Fibroblast of lung (primary cell): Measurements from ENCODE around the gene HDAC10. TPM values are rescaled to one million over a fixed set of nuclear protein-coding genes. Genes with fewer than 3 reads are reported as not detected.

ENCODE experiments used
- DNase-seq, 2 donors: peaks; one replicate each; pipeline versions ENCODE4 v3.0.0 to v3.0.0-alpha.2; 2010; ENCODE audit warnings: low read depth in 2 of 2
- H2AFZ ChIP-seq: 2 replicates; pipeline ENCODE4 v1.5.1; 2012; ENCODE audit warnings: low read length, control low read depth, inconsistent platforms
- H3K27ac ChIP-seq: 2 replicates; pipeline ENCODE4 v1.5.1; 2011; ENCODE audit warnings: low read length, control low read depth; ENCODE audit not compliant: insufficient read depth
- H3K27me3 ChIP-seq: 2 replicates; pipeline ENCODE4 v1.5.1; 2011; ENCODE audit warnings: mild to moderate bottlenecking, low read length; ENCODE audit not compliant: control insufficient read depth, insufficient read depth
- H3K36me3 ChIP-seq: 2 replicates; pipeline ENCODE4 v1.5.1; 2011; ENCODE audit warnings: low read length; ENCODE audit not compliant: control insufficient read depth, insufficient read depth
- H3K4me1 ChIP-seq: 2 replicates; pipeline ENCODE4 v1.5.1; 2011; ENCODE audit warnings: low read length; ENCODE audit not compliant: control insufficient read depth, insufficient read depth; ENCODE audit errors: extremely low read depth
- H3K4me2 ChIP-seq: 2 replicates; pipeline ENCODE4 v1.5.1; 2011; ENCODE audit warnings: low read length, control low read depth; ENCODE audit not compliant: insufficient read depth; ENCODE audit errors: extremely low read depth
- H3K4me3 ChIP-seq, 4 experiments: fragments of 200-600 bp in 1 of 4; sonication (generic) in 1 of 4; replicated peaks in 1 of 4; 2 replicates each; pipeline ENCODE4 v1.5.1; 2011 to 2016; ENCODE audit warnings: low read length in 4 of 4, low read depth in 3 of 4, mild to moderate bottlenecking in 3 of 4, control low read depth in 2 of 4, inconsistent platforms in 1 of 4, mixed read lengths in 1 of 4; ENCODE audit not compliant: insufficient read depth in 1 of 4; ENCODE audit errors: control extremely low read depth in 1 of 4
- H3K79me2 ChIP-seq: 2 replicates; pipeline ENCODE4 v1.5.1; 2012; ENCODE audit warnings: mild to moderate bottlenecking, low read length, inconsistent platforms; ENCODE audit not compliant: control insufficient read depth, insufficient read depth
- H3K9ac ChIP-seq: 2 replicates; pipeline ENCODE4 v1.5.1; 2011; ENCODE audit warnings: mild to moderate bottlenecking, low read length, control low read depth; ENCODE audit not compliant: insufficient read depth
- H3K9me3 ChIP-seq: 2 replicates; pipeline ENCODE4 v1.5.1; 2012; ENCODE audit warnings: low read depth, low read length; ENCODE audit not compliant: control insufficient read depth, insufficient read depth
- H4K20me1 ChIP-seq: 2 replicates; pipeline ENCODE4 v1.5.1; 2011; ENCODE audit warnings: low read length; ENCODE audit not compliant: control insufficient read depth, insufficient read depth; ENCODE audit errors: extremely low read depth
- CTCF ChIP-seq, 2 donors: IDR thresholded peaks in 1 of 2; conservative IDR thresholded peaks in 1 of 2; 1 replicate in 1 of 2; 2 replicates in 1 of 2; pipeline ENCODE4 v1.5.1; 2011 to 2012; ENCODE audit warnings: low read length in 2 of 2, control low read depth in 1 of 2, inconsistent platforms in 1 of 2, low read depth in 1 of 2, mild to moderate bottlenecking in 1 of 2
- EZH2 ChIP-seq: IDR thresholded peaks from 2 replicates; pipeline ENCODE4 v1.5.1; 2012; ENCODE audit warnings: low read length, control low read depth, mild to moderate bottlenecking; ENCODE audit errors: missing control alignments
- polyA plus RNA-seq, 2 donors: library from polyadenylated mRNA; depleted of rRNA in 1 of 2; stranded (reverse) in 1 of 2; unstranded in 1 of 2; fragments of >200 nt; gene quantifications; 2 replicates each; pipeline ENCODE4 v1.2.1, GENCODE V29; 2011 to 2012; ENCODE audit warnings: missing spikeins in 1 of 2
- total RNA-seq: library from RNA; depleted of rRNA; stranded (reverse); fragments of >200 nt; gene quantifications from 2 replicates; pipeline ENCODE4 v1.2.1, GENCODE V29; 2014

HDAC10 gene
- total and polyA plus RNA-seq, 2 donors (not counting 1 experiment from before 2014, with no cell fraction given) = 5.1 to 27.6 TPM

- Histone ChIP-seq H2AFZ (no peak overlapping the region), H3K4me2 (no peak overlapping the region), H3K27ac (no peak overlapping the region), H3K79me2 (peaks cover 20% of the 10 kb centered on the region), H3K27me3 (no peaks in the 10 kb centered on the region), H3K9ac (no peak overlapping the region), H3K4me3 (no peak overlapping the region), H3K4me1 (peaks cover 2% of the 10 kb centered on the region), H3K9me3 (no peaks in the 10 kb centered on the region), H4K20me1 (no peaks in the 10 kb centered on the region), H3K36me3 (peaks cover 13% of the 10 kb centered on the region)
- TF ChIP-seq EZH2 (no peak), CTCF (conservative IDR thresholded peaks at IDR 0.05 in 1 of 2, IDR thresholded peaks at IDR 0.05 in 1 of 2; ENCODE audit: low read depth in 1 of 2, low read length in 2 of 2) (no peak)
- DNase-seq = no peak
Observed at GRCh38 chr22:50204571-50204970, 46.5 kb downstream of the HDAC10 start.

GRCh38 chr22:50203288-50203687, 47.8 kb downstream of the HDAC10 start:
- Histone ChIP-seq H3K79me2 (peaks cover 20% of the 10 kb centered on the region), H3K27ac (no peak overlapping the region), H2AFZ (no peak overlapping the region), H3K36me3 (peaks cover 16% of the 10 kb centered on the region), H3K9me3 (no peaks in the 10 kb centered on the region), H4K20me1 (no peaks in the 10 kb centered on the region), H3K4me1 (peaks cover 2% of the 10 kb centered on the region), H3K4me3 (no peak overlapping the region), H3K27me3 (no peaks in the 10 kb centered on the region), H3K4me2 (no peak overlapping the region), H3K9ac (no peak overlapping the region)
- DNase-seq = no peak
- TF ChIP-seq CTCF (conservative IDR thresholded peaks at IDR 0.05 in 1 of 2, IDR thresholded peaks at IDR 0.05 in 1 of 2; ENCODE audit: low read depth in 1 of 2, low read length in 2 of 2) (no peak), EZH2 (no peak)

- TF ChIP-seq CTCF (conservative IDR thresholded peaks at IDR 0.05 in 1 of 2, IDR thresholded peaks at IDR 0.05 in 1 of 2; ENCODE audit: low read depth in 1 of 2, low read length in 2 of 2) (no peak), EZH2 (no peak)
- peaks cover 18% of the 10 kb centered on the region for H3K36me3 ChIP-seq
- peak overlapping the region; percentile 98 for H3K4me2 ChIP-seq
- no peaks in the 10 kb centered on the region for H3K27me3 ChIP-seq
- no peaks in the 10 kb centered on the region for H3K9me3 ChIP-seq
- H3K27ac ChIP-seq = peak overlapping the region; percentile 32
- peak overlapping the region; percentile 63 to 86 (median 72) for H3K4me3 ChIP-seq
- H4K20me1 ChIP-seq = no peaks in the 10 kb centered on the region
- H3K9ac ChIP-seq = peak overlapping the region; percentile 71
- peaks cover 20% of the 10 kb centered on the region for H3K79me2 ChIP-seq
- peaks cover 2% of the 10 kb centered on the region for H3K4me1 ChIP-seq
- DNase-seq = no peak
- H2AFZ ChIP-seq = no peak overlapping the region
Observed at GRCh38 chr22:50202130-50202666, 48.9 kb downstream of the HDAC10 start.
